Measurements from ENCODE around the gene TMEM39B.
"Not testable (repeated sequence)": the region's sequence is repeated elsewhere in the genome, so short reads cannot be mapped to it uniquely, and the experiment has no call there.

Gene TMEM39B

DNA sequence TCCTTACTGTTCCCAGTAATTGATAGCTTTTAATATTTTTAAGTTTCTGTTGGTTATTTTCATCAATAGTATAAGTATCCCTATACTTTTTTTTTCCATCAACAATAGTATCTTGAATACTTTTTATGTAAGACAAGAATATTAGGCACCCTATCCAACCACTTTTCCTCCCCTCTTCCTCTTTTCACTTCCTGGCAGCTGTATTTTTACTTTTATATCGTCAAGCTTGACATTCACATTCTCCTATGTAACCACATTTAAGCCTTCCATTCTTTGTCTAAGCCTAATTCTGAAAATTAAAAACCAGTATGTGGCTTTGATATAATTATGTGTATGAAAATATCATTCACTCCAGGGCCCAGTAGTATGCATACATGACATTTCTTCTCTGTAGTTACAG lies 9.3 kb downstream of the TMEM39B start:
- no peak overlapping the region for H2BK5ac ChIP-seq (ENCODE audit: low read length)
- H4K5ac ChIP-seq (ENCODE audit: low read length): no peak overlapping the region
- no peak overlapping the region for H3K4ac ChIP-seq (ENCODE audit: low read depth, low read length)
- H3K27ac ChIP-seq (ENCODE audit: low read depth, low read length): no peak overlapping the region
- no peak overlapping the region for H3K23ac ChIP-seq (ENCODE audit: low read length)
- peaks cover 5% of the 10 kb centered on the region for H3K36me3 ChIP-seq (ENCODE audit: control insufficient read depth, insufficient read depth, low read length)
- no peak overlapping the region for H2BK120ac ChIP-seq (ENCODE audit: low read depth, low read length)
- H3K18ac ChIP-seq (ENCODE audit: low read length): no peak overlapping the region
- no peaks in the 10 kb centered on the region for H3K79me1 ChIP-seq (ENCODE audit: low read length)
- no peak overlapping the region for H2BK15ac ChIP-seq (replicated peaks; ENCODE audit: low read depth)
- H4K8ac ChIP-seq (ENCODE audit: low read depth, low read length): no peak overlapping the region
- no peak for DNase-seq
- no peak overlapping the region for H3K56ac ChIP-seq (ENCODE audit: low read length)
- H3K4me3 ChIP-seq (ENCODE audit: low read length): no peak overlapping the region
- H3K4me2 ChIP-seq (ENCODE audit: low read length): no peak overlapping the region
- no peaks in the 10 kb centered on the region for H3K4me1 ChIP-seq (ENCODE audit: control insufficient read depth, low read depth, low read length)
- no peaks in the 10 kb centered on the region for H3K79me2 ChIP-seq (ENCODE audit: control insufficient read depth, insufficient read depth, low read length)
- no peak overlapping the region for H3K9ac ChIP-seq (ENCODE audit: low read length)
- no CpG with 5 or more reads among the region's 1 CpG for WGBS (ENCODE audit: extremely low coverage, insufficient coverage, low lambda C conversion rate)
- no peaks in the 10 kb centered on the region for H3K27me3 ChIP-seq (ENCODE audit: insufficient read depth, low read length, poor library complexity)
- H2AK5ac ChIP-seq (ENCODE audit: low read length): no peak overlapping the region

DNA sequence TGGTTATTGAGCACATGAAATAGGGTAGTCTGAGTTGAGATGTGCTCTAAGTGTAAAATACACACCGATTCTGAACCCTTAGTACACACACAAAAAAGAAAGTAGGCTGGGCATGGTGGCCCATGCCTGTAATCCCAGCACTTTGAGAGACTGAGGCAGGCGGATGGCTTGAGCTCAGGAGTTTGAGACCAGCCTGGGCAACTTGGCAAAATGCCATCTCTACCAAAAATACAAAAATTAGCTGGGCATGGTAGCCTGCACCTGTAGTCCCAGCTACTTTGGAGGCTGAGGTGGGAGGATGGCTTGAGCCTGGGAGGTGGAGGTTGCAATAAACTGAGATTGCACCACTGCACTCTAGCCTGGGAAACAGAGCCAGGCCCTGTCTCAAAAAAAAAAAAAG lies 13.6 kb downstream of the TMEM39B start:
- H3K79me2 ChIP-seq (ENCODE audit: control insufficient read depth, insufficient read depth, low read length); H3K4me3 ChIP-seq (ENCODE audit: low read length); H3K4me1 ChIP-seq (ENCODE audit: control insufficient read depth, low read depth, low read length); DNase-seq; H3K27me3 ChIP-seq (ENCODE audit: insufficient read depth, low read length, poor library complexity); H2BK5ac ChIP-seq (ENCODE audit: low read length); H3K79me1 ChIP-seq (ENCODE audit: low read length); H2BK15ac ChIP-seq (replicated peaks; ENCODE audit: low read depth); H2BK120ac ChIP-seq (ENCODE audit: low read depth, low read length); H3K36me3 ChIP-seq (ENCODE audit: control insufficient read depth, insufficient read depth, low read length); H3K23ac ChIP-seq (ENCODE audit: low read length); H2AK5ac ChIP-seq (ENCODE audit: low read length); H3K4ac ChIP-seq (ENCODE audit: low read depth, low read length); H3K56ac ChIP-seq (ENCODE audit: low read length); H4K8ac ChIP-seq (ENCODE audit: low read depth, low read length); H3K18ac ChIP-seq (ENCODE audit: low read length); H3K9ac ChIP-seq (ENCODE audit: low read length); H3K27ac ChIP-seq (ENCODE audit: low read depth, low read length); H3K4me2 ChIP-seq (ENCODE audit: low read length); H4K5ac ChIP-seq (ENCODE audit: low read length): not testable (repeated sequence)
- WGBS (ENCODE audit: extremely low coverage, insufficient coverage, low lambda C conversion rate): no CpG with 5 or more reads among the region's 2 CpGs

DNA sequence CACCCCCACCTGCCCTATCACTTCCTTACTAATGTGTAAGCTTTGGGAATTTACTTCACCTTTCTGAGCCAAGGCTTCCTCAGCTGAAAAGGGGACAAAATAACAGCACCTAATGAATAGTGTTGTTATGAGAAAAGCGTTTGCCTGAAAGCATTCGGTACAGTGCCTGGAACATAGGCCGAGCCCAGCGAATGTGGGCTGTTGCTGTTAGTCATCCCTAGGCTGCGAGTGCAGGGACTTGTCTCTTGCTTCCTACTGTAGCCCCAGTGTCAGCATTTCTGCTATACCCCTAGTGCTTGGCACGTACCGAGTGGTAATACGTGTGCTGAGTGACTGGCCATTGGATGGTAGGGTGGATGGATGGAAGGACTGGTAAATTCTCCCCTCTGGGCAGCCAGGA lies 18.4 kb downstream of the TMEM39B start:
- H4K8ac ChIP-seq (ENCODE audit: low read depth, low read length): no peak overlapping the region
- H3K4me2 ChIP-seq (ENCODE audit: low read length): no peak overlapping the region
- no peak overlapping the region for H2BK120ac ChIP-seq (ENCODE audit: low read depth, low read length)
- H4K5ac ChIP-seq (ENCODE audit: low read length): no peak overlapping the region
- no peak overlapping the region for H3K18ac ChIP-seq (ENCODE audit: low read length)
- no peak overlapping the region for H3K23ac ChIP-seq (ENCODE audit: low read length)
- H2BK15ac ChIP-seq (replicated peaks; ENCODE audit: low read depth): no peak overlapping the region
- H3K4ac ChIP-seq (ENCODE audit: low read depth, low read length): no peak overlapping the region
- H2AK5ac ChIP-seq (ENCODE audit: low read length): no peak overlapping the region
- DNase-seq: no peak
- no peaks in the 10 kb centered on the region for H3K79me1 ChIP-seq (ENCODE audit: low read length)
- WGBS (ENCODE audit: extremely low coverage, insufficient coverage, low lambda C conversion rate): no CpG with 5 or more reads among the region's 8 CpGs
- H3K36me3 ChIP-seq (ENCODE audit: control insufficient read depth, insufficient read depth, low read length): peaks cover 12% of the 10 kb centered on the region
- no peak overlapping the region for H3K9ac ChIP-seq (ENCODE audit: low read length)
- H3K27ac ChIP-seq (ENCODE audit: low read depth, low read length): no peak overlapping the region
- H3K56ac ChIP-seq (ENCODE audit: low read length): no peak overlapping the region
- H3K79me2 ChIP-seq (ENCODE audit: control insufficient read depth, insufficient read depth, low read length): no peaks in the 10 kb centered on the region
- no peaks in the 10 kb centered on the region for H3K27me3 ChIP-seq (ENCODE audit: insufficient read depth, low read length, poor library complexity)
- no peak overlapping the region for H3K4me3 ChIP-seq (ENCODE audit: low read length)
- H2BK5ac ChIP-seq (ENCODE audit: low read length): no peak overlapping the region
- H3K4me1 ChIP-seq (ENCODE audit: control insufficient read depth, low read depth, low read length): no peaks in the 10 kb centered on the region

DNA sequence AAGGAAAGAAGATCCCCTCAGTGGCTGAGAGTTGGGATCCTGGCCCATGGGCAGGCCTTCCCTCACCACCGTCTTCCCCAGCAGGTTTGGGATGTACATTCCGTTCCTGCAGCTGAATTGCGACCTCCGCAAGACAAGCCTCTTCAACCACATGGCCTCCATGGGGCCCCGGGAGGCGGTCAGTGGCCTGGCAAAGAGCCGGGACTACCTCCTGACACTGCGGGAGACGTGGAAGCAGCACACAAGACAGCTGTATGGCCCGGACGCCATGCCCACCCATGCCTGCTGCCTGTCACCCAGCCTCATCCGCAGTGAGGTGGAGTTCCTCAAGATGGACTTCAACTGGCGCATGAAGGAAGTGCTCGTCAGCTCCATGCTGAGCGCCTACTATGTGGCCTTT lies 18.9 kb downstream of the TMEM39B start:
- Histone ChIP-seq H3K4me2 (ENCODE audit: low read length) (no peak overlapping the region), H2AK5ac (ENCODE audit: low read length) (no peak overlapping the region), H3K36me3 (ENCODE audit: control insufficient read depth, insufficient read depth, low read length) (peaks cover 12% of the 10 kb centered on the region), H3K79me1 (ENCODE audit: low read length) (no peaks in the 10 kb centered on the region), H4K5ac (ENCODE audit: low read length) (no peak overlapping the region), H3K9ac (ENCODE audit: low read length) (no peak overlapping the region), H2BK15ac (replicated peaks; ENCODE audit: low read depth) (no peak overlapping the region), H3K4ac (ENCODE audit: low read depth, low read length) (no peak overlapping the region), H3K27me3 (ENCODE audit: insufficient read depth, low read length, poor library complexity) (no peaks in the 10 kb centered on the region), H3K18ac (ENCODE audit: low read length) (no peak overlapping the region), H4K8ac (ENCODE audit: low read depth, low read length) (no peak overlapping the region), H3K56ac (ENCODE audit: low read length) (no peak overlapping the region), H3K4me3 (ENCODE audit: low read length) (no peak overlapping the region), H3K23ac (ENCODE audit: low read length) (no peak overlapping the region), H3K27ac (ENCODE audit: low read depth, low read length) (no peak overlapping the region), H2BK120ac (ENCODE audit: low read depth, low read length) (no peak overlapping the region), H3K4me1 (ENCODE audit: control insufficient read depth, low read depth, low read length) (no peaks in the 10 kb centered on the region), H3K79me2 (ENCODE audit: control insufficient read depth, insufficient read depth, low read length) (no peaks in the 10 kb centered on the region), H2BK5ac (ENCODE audit: low read length) (no peak overlapping the region)
- WGBS (ENCODE audit: extremely low coverage, insufficient coverage, low lambda C conversion rate): no CpG with 5 or more reads among the region's 15 CpGs
- DNase-seq: no peak

DNA sequence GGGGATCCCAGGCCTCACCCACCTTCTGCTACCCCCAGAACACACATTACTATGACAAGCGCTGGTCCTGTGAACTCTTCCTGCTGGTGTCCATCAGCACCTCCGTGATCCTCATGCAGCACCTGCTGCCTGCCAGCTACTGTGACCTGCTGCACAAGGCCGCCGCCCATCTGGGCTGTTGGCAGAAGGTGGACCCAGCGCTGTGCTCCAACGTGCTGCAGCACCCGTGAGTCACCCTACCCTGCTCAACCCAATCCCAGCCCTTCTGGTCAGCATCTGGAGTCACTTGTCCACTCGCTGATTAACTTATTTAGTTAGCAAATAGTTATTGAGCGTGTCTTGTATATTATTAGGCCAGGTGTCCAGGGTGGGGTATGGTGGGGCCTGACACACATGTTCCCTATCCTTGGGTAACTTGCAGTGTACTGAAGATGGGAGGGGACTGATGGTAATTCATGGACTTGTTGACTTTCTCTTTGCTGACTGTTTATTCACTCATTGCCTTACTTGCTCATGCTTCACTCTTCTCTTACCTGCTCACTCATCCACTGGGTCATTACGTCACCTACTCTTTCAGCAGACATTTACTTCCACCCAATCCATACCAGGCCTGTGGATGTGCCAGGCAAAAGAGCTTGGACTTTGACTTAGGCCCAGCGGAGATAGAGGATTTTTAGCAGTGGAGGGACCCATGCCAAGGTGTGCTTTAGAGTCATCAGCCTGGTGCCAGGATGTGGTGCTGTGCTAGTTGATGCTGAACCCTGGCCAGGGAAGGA lies 22.2 kb downstream of the TMEM39B start:
- H3K36me3 ChIP-seq (ENCODE audit: control insufficient read depth, insufficient read depth, low read length): peaks cover 12% of the 10 kb centered on the region
- H3K9ac ChIP-seq (ENCODE audit: low read length): no peak overlapping the region
- H4K5ac ChIP-seq (ENCODE audit: low read length): no peak overlapping the region
- H2BK15ac ChIP-seq (replicated peaks; ENCODE audit: low read depth): no peak overlapping the region
- WGBS (ENCODE audit: extremely low coverage, insufficient coverage, low lambda C conversion rate): no CpG with 5 or more reads among the region's 11 CpGs
- no peaks in the 10 kb centered on the region for H3K4me1 ChIP-seq (ENCODE audit: control insufficient read depth, low read depth, low read length)
- H3K23ac ChIP-seq (ENCODE audit: low read length): no peak overlapping the region
- H3K79me2 ChIP-seq (ENCODE audit: control insufficient read depth, insufficient read depth, low read length): no peaks in the 10 kb centered on the region
- no peak overlapping the region for H2BK120ac ChIP-seq (ENCODE audit: low read depth, low read length)
- no peak overlapping the region for H3K18ac ChIP-seq (ENCODE audit: low read length)
- no peak overlapping the region for H2BK5ac ChIP-seq (ENCODE audit: low read length)
- H3K4ac ChIP-seq (ENCODE audit: low read depth, low read length): no peak overlapping the region
- no peak for DNase-seq
- no peak overlapping the region for H3K56ac ChIP-seq (ENCODE audit: low read length)
- no peak overlapping the region for H3K4me3 ChIP-seq (ENCODE audit: low read length)
- H3K27ac ChIP-seq (ENCODE audit: low read depth, low read length): no peak overlapping the region
- no peak overlapping the region for H3K4me2 ChIP-seq (ENCODE audit: low read length)
- H4K8ac ChIP-seq (ENCODE audit: low read depth, low read length): no peak overlapping the region
- H3K27me3 ChIP-seq (ENCODE audit: insufficient read depth, low read length, poor library complexity): no peaks in the 10 kb centered on the region
- H3K79me1 ChIP-seq (ENCODE audit: low read length): no peaks in the 10 kb centered on the region
- H2AK5ac ChIP-seq (ENCODE audit: low read length): no peak overlapping the region

DNA sequence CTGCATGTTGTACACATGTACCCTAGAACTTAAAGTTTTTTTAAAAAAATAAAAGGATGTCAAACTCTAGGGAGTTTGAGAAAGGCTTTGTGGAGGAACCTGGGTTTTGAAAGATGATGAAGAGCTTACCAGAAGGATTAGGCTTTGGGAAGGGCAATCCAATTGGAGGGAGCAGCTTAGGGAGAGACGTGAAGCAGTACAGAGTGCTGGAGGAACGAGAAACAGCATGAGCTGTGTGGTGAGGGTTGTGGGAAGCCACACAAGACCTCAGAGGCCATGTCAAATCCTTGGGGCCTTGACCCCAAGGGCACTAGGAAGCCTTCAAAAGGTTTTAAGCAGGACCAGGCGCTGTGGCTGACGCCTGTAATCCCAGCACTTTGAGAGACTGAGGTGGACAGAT lies 26.7 kb downstream of the TMEM39B start:
- no peak overlapping the region for H3K4me2 ChIP-seq (ENCODE audit: low read length)
- no peak overlapping the region for H2BK120ac ChIP-seq (ENCODE audit: low read depth, low read length)
- no peaks in the 10 kb centered on the region for H3K27me3 ChIP-seq (ENCODE audit: insufficient read depth, low read length, poor library complexity)
- no peak overlapping the region for H2BK5ac ChIP-seq (ENCODE audit: low read length)
- H4K5ac ChIP-seq (ENCODE audit: low read length): no peak overlapping the region
- H3K18ac ChIP-seq (ENCODE audit: low read length): no peak overlapping the region
- H3K79me1 ChIP-seq (ENCODE audit: low read length): no peaks in the 10 kb centered on the region
- H3K23ac ChIP-seq (ENCODE audit: low read length): no peak overlapping the region
- H3K56ac ChIP-seq (ENCODE audit: low read length): no peak overlapping the region
- H3K27ac ChIP-seq (ENCODE audit: low read depth, low read length): no peak overlapping the region
- H3K79me2 ChIP-seq (ENCODE audit: control insufficient read depth, insufficient read depth, low read length): no peaks in the 10 kb centered on the region
- WGBS (ENCODE audit: extremely low coverage, insufficient coverage, low lambda C conversion rate): no CpG with 5 or more reads among the region's 4 CpGs
- no peak overlapping the region for H3K4ac ChIP-seq (ENCODE audit: low read depth, low read length)
- no peak overlapping the region for H3K4me3 ChIP-seq (ENCODE audit: low read length)
- no peak overlapping the region for H4K8ac ChIP-seq (ENCODE audit: low read depth, low read length)
- DNase-seq: no peak
- H3K9ac ChIP-seq (ENCODE audit: low read length): no peak overlapping the region
- H3K4me1 ChIP-seq (ENCODE audit: control insufficient read depth, low read depth, low read length): no peaks in the 10 kb centered on the region
- H2AK5ac ChIP-seq (ENCODE audit: low read length): no peak overlapping the region
- peaks cover 7% of the 10 kb centered on the region for H3K36me3 ChIP-seq (ENCODE audit: control insufficient read depth, insufficient read depth, low read length)
- no peak overlapping the region for H2BK15ac ChIP-seq (replicated peaks; ENCODE audit: low read depth)

All from mesendoderm (in vitro differentiated cells).